Breast epithelium (tissue), 4 donors: ENCODE measurements around the gene HSD11B2. TPM values are rescaled to one million over a fixed set of nuclear protein-coding genes. Genes with fewer than 3 reads are reported as not detected.

ENCODE experiments used
- DNase-seq, 2 donors: peaks; one replicate each; pipeline ENCODE4 v3.0.0-alpha.2; 2019; ENCODE audit warnings: low spot score in 2 of 2
- H3K27ac ChIP-seq, 2 donors: fragments of 200-600 bp; sonication (generic) in 1 of 2; one replicate each; pipeline ENCODE4 v1.5.1; 2016 to 2019; ENCODE audit warnings: mild to moderate bottlenecking in 1 of 2
- H3K27me3 ChIP-seq, 2 donors: fragments of 200-600 bp; sonication (generic) in 1 of 2; one replicate each; pipeline versions ENCODE4 v1.5.1 to v1.6.0; 2017 to 2019; ENCODE audit warnings: control low read depth in 1 of 2, mild to moderate bottlenecking in 1 of 2
- H3K36me3 ChIP-seq: fragments of 200-600 bp; one replicate; pipeline ENCODE4 v1.5.1; 2019
- H3K4me1 ChIP-seq, 2 donors: fragments of 200-600 bp; sonication (generic); one replicate each; pipeline ENCODE4 v1.5.1; 2016 to 2019; ENCODE audit warnings: control low read depth in 1 of 2
- H3K4me3 ChIP-seq, 3 donors: fragments of 200-600 bp; sonication (generic); 1 replicate in 2 of 3; 2 replicates in 1 of 3; pipeline ENCODE4 v1.5.1; 2016 to 2019; ENCODE audit warnings: mild to moderate bottlenecking in 3 of 3, moderate library complexity in 2 of 3
- H3K9me3 ChIP-seq, 2 donors: fragments of 200-600 bp; sonication (generic) in 1 of 2; one replicate each; pipeline ENCODE4 v1.5.1; 2016 to 2019; ENCODE audit warnings: control low read depth in 1 of 2
- POLR2A ChIP-seq: fragments of 450-650 bp; IDR thresholded peaks from one replicate; pipeline ENCODE4 v1.6.1; 2016; ENCODE audit warnings: antibody characterized with exemption, mild to moderate bottlenecking, moderate library complexity
- POLR2AphosphoS5 ChIP-seq, 3 donors: sonication (generic); formaldehyde crosslinking; IDR thresholded peaks; one replicate each; pipeline ENCODE4 v1.6.1; 2017; ENCODE audit warnings: antibody characterized with exemption in 3 of 3
- intact Hi-C: fragments of 100-400 bp; cut with DNase I; formaldehyde crosslinking; loops from one replicate; pipeline ENCODE4 v1.15.1; 2023; ENCODE audit warnings: low total_unique reads
- total RNA-seq, 3 donors: library from RNA; depleted of rRNA; stranded (reverse); fragments of >200 nt; gene quantifications; one replicate each; pipeline ENCODE4 v1.1.0, GENCODE V29; 2016
- TF ChIP-seq, protein P1 (sequence below), 3 donors: fragments of 450-650 bp; IDR thresholded peaks; one replicate each; pipeline ENCODE4 v1.5.1; 2016 to 2017; ENCODE audit warnings: antibody characterized with exemption in 3 of 3, mild to moderate bottlenecking in 3 of 3, moderate library complexity in 3 of 3

Gene HSD11B2
- total RNA-seq, 3 donors from 2014 or later: 0.32 to 66.9 (median 10.2) TPM

DNA sequence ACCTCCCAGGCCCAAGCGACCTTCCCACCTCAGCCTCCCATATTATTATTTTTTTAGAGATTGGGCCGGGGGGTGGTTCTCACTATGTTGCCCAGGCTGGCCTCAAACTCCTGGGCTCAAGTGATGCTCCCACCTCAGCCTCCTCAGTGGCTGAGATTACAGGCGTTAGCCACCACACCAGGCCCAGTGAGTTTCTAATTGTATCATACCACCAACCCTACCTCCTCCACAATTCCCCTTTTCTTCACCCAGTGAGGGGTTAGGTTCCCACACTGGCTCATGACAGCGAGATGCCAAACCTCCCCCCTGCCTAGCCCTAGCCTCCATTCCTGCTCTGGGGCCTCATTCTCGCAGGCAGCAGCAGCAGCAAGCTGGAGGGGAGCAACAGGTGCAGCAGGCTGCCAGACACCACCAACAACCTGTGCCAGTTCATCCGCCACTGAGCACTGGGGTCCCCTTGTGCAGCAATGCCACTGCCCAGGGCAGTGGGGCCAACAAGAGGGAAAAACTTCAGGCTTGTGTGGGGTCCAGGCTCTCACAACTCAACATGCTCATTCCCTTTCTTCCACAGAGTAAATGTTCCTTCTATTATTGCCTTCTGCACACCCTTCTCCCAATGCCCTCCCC lies 41.0 kb downstream of the HSD11B2 start:
- no peak for DNase-seq
- no peaks in the 10 kb centered on the region for H3K36me3 ChIP-seq
- intact Hi-C loops: no loop called here
- H3K9me3 ChIP-seq: no peaks in the 10 kb centered on the region
- peaks cover 0 to 10% of the 10 kb centered on the region in 2 donors for H3K4me1 ChIP-seq
- H3K27ac ChIP-seq: peak overlapping the region in 1 of 2 donors; percentile 40
- H3K27me3 ChIP-seq: no peaks in the 10 kb centered on the region
- TF ChIP-seq POLR2AphosphoS5 (IDR thresholded peaks at IDR 0.05) (no peak), POLR2A (no peak)
- TF ChIP-seq, protein P1, sequence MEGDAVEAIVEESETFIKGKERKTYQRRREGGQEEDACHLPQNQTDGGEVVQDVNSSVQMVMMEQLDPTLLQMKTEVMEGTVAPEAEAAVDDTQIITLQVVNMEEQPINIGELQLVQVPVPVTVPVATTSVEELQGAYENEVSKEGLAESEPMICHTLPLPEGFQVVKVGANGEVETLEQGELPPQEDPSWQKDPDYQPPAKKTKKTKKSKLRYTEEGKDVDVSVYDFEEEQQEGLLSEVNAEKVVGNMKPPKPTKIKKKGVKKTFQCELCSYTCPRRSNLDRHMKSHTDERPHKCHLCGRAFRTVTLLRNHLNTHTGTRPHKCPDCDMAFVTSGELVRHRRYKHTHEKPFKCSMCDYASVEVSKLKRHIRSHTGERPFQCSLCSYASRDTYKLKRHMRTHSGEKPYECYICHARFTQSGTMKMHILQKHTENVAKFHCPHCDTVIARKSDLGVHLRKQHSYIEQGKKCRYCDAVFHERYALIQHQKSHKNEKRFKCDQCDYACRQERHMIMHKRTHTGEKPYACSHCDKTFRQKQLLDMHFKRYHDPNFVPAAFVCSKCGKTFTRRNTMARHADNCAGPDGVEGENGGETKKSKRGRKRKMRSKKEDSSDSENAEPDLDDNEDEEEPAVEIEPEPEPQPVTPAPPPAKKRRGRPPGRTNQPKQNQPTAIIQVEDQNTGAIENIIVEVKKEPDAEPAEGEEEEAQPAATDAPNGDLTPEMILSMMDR (IDR thresholded peaks at IDR 0.05): no peak
- H3K4me3 ChIP-seq: no peak overlapping the region

DNA sequence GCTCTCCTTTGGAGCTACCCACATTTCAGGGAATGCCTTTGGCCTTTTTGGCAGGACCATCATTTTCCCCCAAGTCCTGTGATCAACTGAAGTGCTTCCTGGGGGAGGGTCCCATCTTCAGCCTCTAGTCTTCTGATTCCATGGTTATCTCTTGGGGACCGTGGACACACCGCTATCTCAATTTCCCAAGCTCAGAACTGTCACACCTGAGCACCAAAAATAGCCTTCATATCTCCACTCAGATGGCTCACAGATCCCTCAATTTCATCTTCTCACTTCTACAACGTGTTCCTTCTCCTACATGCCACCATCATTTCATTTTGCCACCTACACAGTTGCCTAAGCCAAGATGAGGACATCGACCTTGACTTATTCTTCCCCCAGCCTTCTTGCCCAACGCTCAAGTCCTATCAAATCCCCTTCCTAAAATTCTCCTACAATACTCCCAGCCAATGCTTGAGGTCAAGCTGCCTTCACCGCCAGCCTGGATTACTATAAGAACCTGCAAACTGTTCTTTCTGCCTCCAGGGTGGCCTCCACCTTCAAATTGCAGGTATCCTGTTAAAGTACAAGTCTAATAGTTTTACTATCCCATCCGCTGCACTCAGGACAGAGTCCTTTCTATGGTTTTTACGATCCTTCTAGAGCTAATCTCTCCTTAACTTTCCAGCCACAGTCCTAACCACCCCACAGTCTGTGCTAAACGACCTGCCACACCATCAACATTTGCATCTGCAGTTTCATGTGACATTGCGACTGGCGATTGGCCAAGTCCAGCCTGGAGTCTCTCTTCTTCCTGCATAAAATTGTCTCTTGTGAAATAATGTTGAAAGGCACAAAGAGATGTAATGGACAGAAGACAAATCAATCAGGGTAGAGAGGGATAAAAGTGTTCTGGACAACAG lies 43.9 kb downstream of the HSD11B2 start:
- TF ChIP-seq, protein P1 (IDR thresholded peaks at IDR 0.05): no peak
- H3K36me3 ChIP-seq: no peaks in the 10 kb centered on the region
- intact Hi-C loops: no loop called here
- no peaks in the 10 kb centered on the region for H3K9me3 ChIP-seq
- no peak overlapping the region for H3K4me3 ChIP-seq
- H3K27ac ChIP-seq: no peak overlapping the region
- no peak for DNase-seq
- no peaks in the 10 kb centered on the region for H3K27me3 ChIP-seq
- peaks cover 3 to 20% of the 10 kb centered on the region in 2 donors for H3K4me1 ChIP-seq

DNA sequence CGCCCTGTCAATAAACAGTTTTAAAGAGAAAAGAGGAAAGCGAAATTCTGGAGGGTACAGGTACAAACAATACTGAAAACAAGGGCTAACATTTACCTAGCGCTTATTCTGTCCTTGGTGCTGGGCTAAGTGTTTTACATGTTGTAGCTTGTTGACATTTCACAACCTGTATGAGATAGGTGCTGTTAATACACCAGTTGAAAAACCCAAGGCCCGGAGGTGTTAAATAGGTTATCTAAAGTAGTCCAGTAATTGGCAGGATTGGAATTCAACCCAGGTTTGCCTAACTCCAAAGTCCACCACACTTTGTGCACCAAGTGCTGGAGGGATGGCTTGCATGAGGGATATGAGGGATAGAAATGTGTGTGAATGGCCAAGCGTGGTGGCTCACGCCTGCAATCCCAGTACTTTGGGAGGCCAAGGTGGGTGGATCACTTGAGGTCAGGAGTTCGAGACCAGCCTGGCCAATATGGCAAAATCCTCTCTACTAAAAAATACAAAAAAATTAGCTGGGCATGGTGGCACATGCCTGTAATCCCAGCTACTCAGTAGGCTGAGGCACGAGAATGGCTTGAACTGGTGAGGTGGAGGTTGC lies 47.1 kb downstream of the HSD11B2 start:
- H3K9me3 ChIP-seq: no peaks in the 10 kb centered on the region
- no peak overlapping the region for H3K4me3 ChIP-seq
- H3K27ac ChIP-seq: no peak overlapping the region
- H3K36me3 ChIP-seq: no peaks in the 10 kb centered on the region
- TF ChIP-seq, protein P1 (IDR thresholded peaks at IDR 0.05): no peak
- TF ChIP-seq POLR2A (no peak), POLR2AphosphoS5 (IDR thresholded peaks at IDR 0.05) (no peak)
- no peaks in the 10 kb centered on the region for H3K27me3 ChIP-seq
- peaks cover 9 to 11% of the 10 kb centered on the region in 2 donors for H3K4me1 ChIP-seq
- intact Hi-C loops: no loop called here
- no peak for DNase-seq

DNA sequence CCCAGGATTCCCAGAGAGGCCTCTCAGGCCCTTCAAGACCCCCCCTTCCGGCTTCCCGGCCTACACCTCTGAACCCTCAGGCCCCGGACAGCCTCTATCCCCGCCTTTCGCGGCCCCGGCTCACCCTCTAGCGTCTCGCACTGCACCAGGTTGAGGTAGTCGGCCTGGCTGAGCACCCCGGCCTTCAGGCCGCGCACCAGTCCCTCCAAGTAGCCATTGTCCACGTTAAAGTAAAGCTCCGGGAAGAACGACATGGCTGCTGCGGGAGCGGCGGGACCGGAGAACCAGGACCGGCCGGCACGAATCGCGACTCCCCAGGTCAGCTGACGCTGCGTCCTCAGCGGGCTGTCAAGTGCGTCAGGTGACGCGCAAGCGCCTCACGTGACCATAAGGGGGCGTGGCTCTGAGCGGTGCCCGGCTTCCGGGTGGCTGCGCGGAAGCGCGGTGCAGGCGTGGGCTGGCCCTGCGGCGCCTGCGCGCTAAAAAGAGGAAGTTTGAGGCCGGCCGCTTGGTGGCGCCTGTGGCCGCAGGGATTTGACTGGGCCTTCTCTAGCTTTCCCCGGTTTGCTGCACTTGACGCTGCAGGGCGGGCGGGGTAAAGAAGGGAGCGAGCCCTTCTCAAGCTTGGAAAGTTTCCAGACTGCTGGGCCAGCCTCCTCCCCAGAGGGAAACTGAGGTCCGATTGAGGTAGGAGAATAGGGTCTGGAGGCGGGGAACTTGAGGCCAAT lies 50.1 kb downstream of the HSD11B2 start, which contains the start of gene ATP6V0D1:
TSS of gene ATP6V0D1 (minus strand) at position 325 of the 728 bp plus-strand sequence. CDS start at position 254, 71 bp downstream.
- H3K36me3 ChIP-seq: no peaks in the 10 kb centered on the region
- H3K4me1 ChIP-seq: peaks cover 9 to 11% of the 10 kb centered on the region in 2 donors
- no peaks in the 10 kb centered on the region for H3K27me3 ChIP-seq

More for the DNA sequence above, 50.1 kb downstream of the HSD11B2 start, which contains the start of gene ATP6V0D1:
- H3K9me3 ChIP-seq: no peaks in the 10 kb centered on the region
- TF ChIP-seq POLR2A: peak; percentile 76
- TF ChIP-seq, protein P1 (IDR thresholded peaks at IDR 0.05): peak; percentile 88 to 94 (median 91)
- peak; percentile 89 to 98 (median 94) for TF ChIP-seq POLR2AphosphoS5 (IDR thresholded peaks at IDR 0.05)
- intact Hi-C loops: no loop called here
- peak within 1 kb of the TSS; percentile 96 to 98 for H3K27ac ChIP-seq
- peak; percentile 97 to 99 for DNase-seq
- peak within 1 kb of the TSS; percentile 81 to 85 (median 81) for H3K4me3 ChIP-seq
